ENCODE data around the gene RFX4.
"Not testable (repeated sequence)": the region's sequence is repeated elsewhere in the genome, so short reads cannot be mapped to it uniquely, and the experiment has no call there.

The RFX4 gene

GRCh38 chr12:106594447-106594846 lies 11.6 kb downstream of the RFX4 start:
- no peak for DNase-seq

DNA sequence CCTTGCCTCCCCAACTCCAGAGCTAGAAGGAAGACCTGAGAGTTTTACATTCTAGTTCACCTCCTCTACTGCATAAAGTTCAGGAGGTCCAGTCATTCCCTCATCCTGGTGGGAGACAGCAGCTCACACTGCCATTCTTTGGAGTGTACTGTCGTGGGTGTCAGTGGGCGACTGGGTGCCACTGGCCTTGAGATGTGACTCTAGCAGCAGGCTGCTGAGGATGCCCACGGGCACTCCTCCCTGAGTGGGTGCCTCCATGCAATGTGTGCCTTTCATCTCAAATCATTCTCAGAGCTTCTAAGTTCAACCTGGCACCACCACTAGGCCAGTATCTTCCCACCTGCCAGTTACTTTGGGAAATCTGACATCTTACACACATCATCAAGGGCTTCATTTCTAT lies 12.5 kb downstream of the RFX4 start:
- DNase-seq = no peak

GRCh38 chr12:106598003-106598402 lies 15.2 kb downstream of the RFX4 start:
- no peak for DNase-seq

- no peak for DNase-seq
Measured at GRCh38 chr12:106599302-106599701, 16.5 kb downstream of the RFX4 start.

- DNase-seq = no peak
Measured at GRCh38 chr12:106600503-106600902, 17.7 kb downstream of the RFX4 start.

DNA sequence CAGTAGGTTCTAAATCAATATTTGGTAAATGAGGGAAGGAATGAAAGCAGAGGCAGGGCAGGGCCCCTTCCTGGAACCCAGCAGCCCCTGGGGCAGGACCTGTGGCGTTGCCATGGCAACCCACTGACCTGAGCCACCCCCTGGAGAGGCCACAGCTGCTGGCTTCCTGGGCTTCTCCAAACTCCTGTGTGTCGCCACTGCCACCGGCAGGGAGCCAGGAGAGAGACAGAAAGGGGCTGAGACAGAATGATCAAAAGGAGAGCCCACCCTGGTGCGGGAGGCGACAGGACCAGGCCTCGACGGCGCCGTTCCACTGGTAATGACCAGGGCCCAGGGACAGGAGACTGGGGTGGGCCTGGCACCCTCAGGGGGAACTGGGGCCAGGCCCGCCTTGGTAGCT lies 18.2 kb downstream of the RFX4 start:
- DNase-seq = no peak

GRCh38 chr12:106601496-106601895 lies 18.7 kb downstream of the RFX4 start:
- no peak for DNase-seq

DNA sequence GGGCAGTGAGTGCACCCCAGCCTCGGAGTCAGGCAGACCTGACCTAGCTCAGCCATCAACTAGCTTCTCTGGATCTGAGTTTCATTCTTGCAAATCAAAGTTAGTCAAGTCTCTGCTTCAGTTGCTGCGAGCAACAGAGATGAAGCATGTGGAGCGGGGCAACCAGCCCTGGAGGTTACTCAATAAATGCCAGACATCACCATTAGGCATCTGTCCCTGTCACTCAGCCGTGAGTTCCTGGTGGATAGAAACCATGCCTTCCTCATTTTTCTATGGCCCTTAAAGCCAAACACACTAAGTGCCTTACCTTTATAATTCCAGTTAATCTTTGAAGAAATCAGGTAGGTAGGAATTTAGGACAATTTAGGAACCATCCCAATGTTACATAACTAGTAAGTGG lies 19.3 kb downstream of the RFX4 start:
- no peak for DNase-seq

GRCh38 chr12:106605254-106605653 lies 22.4 kb downstream of the RFX4 start:
- no peak for DNase-seq

- not testable (repeated sequence) for DNase-seq
Measured at GRCh38 chr12:106620588-106620987, 37.8 kb downstream of the RFX4 start.

DNA sequence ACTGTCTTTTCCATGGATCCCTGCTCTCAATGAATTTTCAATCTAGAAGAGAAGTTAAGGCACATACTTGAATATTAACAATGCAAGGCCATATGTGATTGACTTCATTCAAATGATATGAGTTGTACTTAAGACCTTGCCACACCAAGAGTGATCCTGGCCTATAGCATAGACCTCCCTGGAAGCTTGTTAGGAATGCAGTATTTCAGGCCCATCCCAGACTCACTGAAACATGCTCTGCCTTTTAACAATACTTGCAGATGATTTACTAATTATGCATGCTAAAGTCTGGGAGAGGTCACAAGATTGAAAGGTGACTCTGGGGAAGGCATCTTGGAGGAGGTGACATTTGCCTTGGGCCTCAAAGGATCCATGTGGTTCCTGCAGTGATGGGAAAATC lies 43.2 kb downstream of the RFX4 start:
- DNase-seq = no peak

DNA sequence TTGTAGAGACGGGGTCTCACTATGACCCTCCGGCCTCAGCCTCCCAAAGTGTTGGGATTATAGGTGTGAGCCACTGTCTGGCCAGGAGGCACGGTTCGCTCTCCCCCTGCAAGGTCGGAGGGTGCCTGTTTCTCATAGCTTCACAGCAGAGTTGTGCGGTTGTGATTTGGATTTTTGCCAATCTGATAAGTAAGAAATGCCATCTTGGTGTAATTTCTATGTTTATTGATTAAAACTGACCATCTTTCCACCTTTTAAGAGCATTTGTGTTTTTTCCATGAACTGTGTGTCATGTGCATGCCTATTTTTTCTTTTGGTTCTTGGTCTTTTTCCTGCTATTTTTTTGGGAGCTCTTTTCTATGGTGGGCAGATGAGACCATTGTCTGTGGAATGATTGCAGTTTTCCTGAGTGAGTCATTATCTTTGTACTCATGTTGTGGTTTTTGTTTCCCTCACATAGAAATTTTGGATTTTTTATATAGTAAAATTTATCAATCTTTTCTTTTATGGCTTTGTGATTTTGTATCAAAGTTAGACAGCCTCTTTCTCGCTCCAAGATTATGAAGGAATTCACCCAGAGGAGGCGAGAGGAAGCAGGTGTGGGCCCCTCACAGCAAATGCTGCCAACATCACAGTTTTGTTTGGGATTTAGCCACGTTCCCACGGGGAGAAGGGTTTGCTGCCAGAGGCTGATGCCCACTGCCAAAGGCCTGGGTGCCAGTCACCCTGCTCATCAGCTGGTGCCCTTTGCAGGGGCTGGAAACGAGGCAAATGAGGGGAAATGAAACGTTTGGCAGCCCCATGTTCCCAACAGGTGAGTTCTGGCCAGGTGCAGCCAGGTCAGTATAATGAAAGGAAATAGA lies 47.2 kb downstream of the RFX4 start:
- DNase-seq = no peak

DNA sequence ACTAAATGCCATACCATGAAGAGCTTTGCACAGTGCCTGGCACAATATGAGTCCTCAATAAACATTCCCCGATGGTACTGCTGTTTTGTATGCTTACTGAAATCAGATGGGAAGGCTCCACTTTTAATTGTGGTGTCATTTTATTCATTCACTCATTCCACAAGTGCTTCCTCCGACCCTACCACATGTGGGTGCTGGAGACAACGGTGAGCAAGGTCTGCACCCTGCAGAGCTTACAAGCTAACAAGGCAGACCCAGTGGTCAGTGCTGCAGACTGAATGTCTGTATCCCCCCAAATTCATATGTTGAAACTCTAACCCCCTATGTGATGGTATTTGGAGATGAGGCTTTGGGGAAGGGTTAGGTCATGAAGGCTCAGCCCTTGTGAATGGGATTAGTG lies 48.3 kb downstream of the RFX4 start:
- no peak for DNase-seq

DNA sequence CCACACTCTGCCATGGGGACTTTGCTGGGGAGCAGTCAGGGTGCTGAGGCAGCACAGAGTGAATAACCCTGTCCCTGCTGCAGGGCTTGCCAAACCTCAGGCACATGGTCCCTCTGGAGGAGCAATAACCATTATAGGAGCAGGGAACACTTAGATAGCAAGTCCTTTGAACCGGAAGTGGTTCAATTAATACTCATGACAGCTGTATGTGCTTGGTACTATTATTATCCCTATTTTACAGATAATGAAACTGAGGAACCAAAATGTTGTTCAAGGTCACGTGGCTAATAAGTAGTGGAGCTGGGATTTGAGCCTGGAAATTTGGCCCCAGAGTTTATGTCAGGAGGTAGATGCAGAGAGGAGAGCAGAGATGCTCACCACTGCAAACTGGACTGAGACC lies 49.0 kb downstream of the RFX4 start:
- DNase-seq = no peak

DNA sequence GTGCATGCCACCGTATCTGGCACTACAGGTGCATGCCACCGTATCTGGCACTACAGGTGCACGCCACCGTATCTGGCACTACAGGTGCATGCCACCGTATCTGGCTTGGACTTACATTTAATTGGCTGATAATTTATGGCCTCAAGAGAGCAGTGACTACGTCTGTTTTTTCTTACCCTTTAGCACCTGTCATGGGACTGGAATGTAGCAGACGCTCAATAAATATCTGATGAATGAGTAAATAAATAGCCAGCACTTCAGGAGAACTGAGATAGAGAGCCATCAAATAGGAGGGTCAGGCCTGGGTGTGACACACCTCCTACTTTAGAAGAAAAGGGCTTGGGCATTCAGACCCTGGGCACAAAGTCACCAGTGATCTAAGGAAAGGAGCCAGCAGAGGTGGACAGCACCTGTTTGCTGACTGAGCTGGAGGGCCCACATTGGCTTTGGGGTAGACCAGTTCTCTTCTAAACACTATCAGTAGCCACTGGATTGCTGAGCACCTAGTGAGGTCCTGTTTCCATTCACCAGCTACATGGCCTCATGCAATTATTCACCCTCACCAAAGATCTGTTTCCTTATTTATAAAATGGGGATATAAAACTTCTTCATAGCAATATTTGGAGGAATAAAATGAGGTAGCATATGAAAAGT lies 50.1 kb downstream of the RFX4 start:
- no peak for DNase-seq

- DNase-seq = no peak
Measured at GRCh38 chr12:106633451-106633823, 50.6 kb downstream of the RFX4 start.

DNA sequence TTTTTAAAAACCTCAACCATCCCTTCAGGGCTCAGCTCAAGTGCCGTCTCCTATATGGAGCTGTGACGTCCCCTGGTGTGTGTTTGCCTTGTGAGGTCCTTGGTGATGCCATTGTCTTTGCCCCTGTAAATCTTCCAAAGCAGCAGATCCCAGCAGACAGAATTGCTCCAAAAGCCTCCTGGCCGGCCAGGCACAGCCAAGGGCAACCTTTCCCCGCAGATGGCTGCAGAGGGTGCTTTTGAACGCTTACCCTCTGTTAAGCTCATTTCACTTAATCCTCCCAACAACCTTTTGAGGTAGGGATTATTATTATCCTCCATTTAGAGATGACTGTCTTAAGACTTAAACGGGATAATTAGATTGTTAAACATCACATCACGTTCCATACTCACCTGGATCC lies 51.4 kb downstream of the RFX4 start:
- no peak for DNase-seq

- no peak for DNase-seq
Measured at GRCh38 chr12:106643000-106643399, 60.2 kb downstream of the RFX4 start.

DNA sequence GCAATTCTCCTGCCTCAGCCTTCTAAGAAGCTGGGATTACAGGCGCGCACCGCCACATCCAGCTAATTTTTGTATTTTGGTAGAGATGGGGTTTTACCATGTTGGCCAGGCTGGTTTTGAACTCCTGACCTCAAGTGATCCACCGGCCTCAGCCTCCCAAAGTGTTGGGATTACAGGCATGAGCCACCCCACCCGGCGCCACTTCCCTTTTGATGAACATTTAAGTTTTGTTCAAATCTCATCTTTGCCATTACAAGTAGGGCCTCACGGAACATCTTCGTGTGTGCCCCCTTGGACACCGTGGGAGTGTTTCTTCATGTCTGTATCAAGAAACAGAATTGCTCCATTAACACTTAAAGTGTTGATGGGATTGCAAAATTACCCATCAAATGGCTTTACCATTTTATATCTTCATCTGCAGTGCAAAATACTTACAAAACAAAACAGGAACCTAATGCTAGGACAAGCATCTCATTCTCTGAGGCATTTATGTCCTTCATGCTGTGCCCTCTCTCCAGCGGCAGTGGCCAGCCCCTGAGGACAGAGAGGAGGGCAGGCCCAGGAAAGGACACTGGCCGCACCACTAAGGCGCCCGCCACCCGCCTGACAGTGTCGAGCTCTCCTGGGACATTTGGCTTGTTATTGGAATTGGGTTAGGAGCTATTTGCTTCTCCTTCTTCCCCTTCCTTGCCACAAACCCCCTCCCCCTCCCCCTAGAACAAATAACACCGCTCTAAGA lies 61.7 kb downstream of the RFX4 start:
- DNase-seq = no peak

DNA sequence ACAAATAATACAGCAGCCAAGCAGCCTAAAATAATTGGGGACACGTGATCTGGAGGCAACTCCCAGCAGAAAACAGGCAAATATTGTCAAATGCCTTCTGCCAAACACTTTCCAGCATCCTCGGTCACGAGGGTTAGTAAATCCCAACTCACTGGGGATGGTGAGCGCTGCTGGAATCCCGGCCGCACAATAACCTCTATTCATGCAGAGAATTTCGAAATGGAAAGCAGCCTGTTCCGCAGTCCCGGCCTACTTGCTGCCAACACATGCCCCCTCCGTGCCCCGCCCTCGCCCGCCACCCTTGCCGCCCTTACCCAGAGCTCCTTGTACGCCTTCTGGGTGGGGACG lies 62.2 kb downstream of the RFX4 start:
- no peak for DNase-seq

GRCh38 chr12:106645465-106646330 lies 62.9 kb downstream of the RFX4 start:
- no peak for DNase-seq

- no peak for DNase-seq
Measured at GRCh38 chr12:106646472-106646871, 63.7 kb downstream of the RFX4 start.
